GM18511 (cell line): ENCODE data around the gene CDX1.

Experiments used
- ATAC-seq: cut with Tn5 transposase; IDR thresholded peaks from one replicate; pipeline ENCODE4 v1.9.1; 2021; ENCODE audit warnings: mild to moderate bottlenecking, moderate library complexity; ENCODE audit not compliant: unreplicated experiment

Gene CDX1

DNA sequence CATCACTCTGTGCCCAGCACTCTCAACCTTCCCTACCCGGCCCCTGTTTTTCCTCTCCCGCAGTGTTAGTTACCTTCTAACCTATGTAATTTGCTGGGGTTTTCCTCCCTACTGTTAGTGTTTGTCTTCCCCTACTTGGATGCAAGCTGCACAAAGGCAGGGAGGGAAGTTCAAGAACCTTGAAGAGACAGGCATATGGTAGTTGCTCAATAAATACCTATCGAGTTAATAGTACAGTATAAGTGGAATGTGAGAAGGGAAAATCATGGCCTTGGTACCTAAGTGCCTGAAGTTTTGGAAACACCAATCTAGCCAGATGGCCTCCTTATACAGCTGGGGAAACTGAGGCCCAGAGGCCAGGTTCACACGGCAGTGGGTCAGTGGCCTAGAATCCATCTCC, 35.1 kb upstream of the CDX1 start:
- ATAC-seq, result no peak

DNA sequence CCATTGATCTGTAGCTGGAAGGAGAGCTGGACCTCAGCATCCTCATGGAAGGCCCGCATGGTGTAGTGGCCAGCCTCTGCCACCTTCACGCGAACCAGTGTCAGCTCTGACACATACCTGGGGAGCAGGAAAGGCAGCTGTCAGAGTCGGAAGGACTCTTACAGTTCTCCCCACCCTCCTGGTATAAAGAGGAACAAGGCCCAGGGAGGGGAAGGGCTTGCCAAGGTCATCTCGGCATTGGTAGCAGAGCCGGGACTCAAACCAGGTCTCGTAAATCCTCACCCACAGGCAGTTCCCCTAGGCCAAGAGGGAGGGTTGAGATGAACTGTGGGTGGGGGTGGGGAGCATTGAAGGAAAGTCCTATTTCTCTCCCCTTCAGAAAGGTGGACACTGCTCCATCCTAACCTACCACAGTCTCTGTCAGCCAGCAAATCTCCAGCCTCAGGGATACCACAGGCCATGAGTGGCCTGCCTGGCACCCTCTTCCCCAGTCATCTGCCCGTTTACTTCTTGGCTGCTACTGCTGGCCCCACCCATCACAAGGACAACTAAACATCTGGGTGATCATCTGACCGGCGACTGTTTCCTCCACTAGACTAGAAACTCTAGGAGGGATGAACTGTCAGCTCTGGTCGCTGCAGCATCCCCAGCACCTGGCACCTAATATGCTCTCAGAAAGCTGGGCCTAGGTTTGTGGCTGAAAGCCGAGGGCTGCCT, 34.4 kb upstream of the CDX1 start:
- ATAC-seq, result no peak

DNA sequence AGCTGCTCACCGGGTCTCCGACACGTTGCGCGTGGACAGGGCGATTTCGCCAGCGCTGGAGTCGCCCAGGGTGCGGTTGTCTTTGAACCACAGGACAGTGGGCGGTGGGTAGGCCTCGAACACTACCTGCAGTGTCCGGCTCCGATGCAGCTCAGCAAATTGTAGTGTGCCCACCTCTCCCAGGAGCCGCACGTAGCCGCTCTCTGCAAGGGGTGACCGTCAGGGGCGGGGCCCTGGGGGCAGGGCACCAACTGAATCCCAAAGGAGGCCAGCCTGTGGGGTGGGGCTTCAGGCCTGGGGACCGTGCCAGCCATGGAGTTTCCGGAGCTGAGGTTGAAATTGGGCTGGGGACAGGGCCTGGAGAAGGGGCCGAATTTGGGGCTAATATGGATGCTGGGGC, 33.8 kb upstream of the CDX1 start:
- no peak for ATAC-seq

DNA sequence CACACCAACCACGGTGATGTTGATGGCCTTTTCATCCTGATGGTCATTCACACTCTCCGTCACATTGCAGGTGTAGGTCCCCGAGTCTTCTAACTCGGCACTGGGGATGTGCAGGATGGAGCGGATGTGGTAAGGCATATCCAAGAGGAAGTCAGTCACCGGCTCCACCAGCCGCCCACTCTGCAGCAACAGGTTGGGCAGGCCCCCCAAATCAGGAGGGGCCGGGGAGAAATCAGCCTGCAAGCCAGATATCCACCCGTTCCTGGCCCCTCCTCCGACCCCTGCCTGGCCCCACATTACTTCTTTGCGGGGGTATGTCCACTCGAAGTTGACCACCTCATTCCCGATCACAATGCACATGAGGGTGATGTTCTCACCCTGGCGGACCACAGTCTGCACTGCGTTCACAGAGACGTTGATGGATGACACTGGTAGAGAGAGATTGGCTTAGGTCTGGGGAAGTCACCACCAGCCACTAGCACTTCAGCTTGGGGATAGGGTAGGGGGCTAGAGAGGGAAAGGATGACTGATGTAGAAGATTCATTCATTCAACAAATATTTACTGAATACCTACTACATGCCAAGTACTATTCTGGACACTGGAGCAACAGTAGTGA, 32.9 kb upstream of the CDX1 start:
- ATAC-seq, result no peak

DNA sequence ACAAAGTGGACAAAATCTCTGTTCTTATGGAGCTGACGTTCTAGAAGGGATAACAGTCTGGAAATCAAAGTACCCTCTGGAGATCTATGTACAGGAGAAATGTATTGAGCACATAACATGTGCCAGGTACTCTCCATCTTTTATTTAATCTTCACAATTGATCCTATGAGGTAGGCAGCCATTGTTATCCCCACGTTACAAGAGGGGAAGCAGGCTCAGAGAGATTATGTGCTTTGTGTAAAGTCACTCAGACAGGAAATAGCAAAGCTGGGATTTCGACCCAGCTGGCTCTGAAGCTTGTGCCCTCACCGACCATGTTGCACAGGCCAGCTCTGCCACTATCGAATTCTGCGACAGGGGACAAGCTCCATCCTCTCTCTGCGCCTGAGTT, 32.4 kb upstream of the CDX1 start:
- ATAC-seq, result no peak

DNA sequence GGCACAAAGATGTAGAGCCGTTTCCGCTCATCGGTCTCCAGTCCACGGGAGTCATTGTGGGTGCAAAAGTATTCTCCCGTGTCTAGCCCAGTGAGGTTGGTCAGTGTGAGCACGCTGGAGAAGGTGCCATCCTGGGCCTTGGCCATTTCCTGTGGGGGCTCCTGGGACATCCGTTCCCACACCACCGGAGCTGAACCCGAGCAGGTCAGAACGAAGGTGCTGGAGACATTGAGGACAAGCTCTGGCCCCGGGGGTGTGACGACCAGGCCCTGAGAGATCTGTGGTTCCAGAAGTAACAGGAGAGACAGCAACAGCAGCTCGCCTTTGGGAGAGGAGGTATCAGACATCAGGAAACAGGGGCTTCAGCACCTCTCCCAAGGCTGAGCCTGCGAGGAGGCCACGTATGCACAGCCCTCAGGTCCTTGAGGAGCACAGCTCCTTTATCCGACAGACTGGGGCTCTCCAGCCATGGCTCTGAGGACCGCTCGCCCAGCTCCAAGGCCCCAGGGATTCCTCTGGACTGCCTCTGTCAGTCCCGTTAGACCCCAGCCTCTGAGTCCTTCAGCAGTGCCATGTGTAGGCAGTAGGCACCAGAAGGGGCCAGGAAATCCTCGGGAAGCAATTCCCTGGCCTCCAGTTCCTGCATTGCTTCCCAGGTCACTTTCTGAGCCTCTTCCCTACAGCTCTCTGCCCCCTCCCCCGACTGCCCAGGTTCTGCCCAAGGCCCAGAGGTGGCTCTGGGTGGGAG, 30.8 kb upstream of the CDX1 start:
- no peak for ATAC-seq

DNA sequence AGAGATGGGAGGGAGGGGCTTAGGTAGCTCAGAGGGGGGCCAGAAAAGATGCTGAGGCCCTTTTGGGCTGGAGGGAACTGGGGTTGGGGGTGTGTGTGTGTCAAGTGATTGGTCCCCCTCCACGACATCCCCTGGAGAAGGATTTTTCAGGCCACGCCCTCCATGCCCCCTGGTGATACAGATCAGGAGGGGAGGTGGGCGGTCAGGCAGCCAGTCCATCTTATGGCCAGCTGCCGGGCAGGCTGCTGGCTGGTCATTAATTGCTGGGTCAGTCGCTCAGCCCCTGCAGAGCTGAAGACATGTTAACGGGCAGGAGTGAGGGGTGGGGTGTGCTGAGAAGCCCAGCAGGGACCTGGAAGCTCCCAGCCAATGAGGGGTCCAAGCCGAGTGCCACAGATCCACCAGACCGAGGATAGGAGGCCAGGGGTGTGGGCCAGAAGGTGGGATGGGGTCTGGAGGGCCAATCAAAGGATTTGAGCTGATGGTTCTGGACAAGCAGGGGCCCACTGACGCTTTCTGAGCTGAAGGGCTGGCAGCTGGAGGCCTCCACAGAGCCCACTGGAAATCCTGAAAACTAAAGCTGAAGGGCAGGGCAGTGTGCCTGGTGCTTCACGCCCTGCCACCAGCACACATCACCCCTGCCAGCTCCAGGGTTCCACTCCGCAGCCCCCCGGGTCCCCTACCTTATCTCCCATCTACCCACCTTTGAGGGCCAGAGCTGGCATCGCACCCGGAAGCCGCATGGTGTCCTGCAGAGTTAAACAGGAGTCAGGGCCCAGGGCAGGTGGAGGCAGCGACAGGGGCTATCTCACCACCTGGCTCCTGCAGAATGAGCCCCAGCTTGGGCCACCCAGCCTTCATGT, 30.0 kb upstream of the CDX1 start:
- no peak for ATAC-seq

DNA sequence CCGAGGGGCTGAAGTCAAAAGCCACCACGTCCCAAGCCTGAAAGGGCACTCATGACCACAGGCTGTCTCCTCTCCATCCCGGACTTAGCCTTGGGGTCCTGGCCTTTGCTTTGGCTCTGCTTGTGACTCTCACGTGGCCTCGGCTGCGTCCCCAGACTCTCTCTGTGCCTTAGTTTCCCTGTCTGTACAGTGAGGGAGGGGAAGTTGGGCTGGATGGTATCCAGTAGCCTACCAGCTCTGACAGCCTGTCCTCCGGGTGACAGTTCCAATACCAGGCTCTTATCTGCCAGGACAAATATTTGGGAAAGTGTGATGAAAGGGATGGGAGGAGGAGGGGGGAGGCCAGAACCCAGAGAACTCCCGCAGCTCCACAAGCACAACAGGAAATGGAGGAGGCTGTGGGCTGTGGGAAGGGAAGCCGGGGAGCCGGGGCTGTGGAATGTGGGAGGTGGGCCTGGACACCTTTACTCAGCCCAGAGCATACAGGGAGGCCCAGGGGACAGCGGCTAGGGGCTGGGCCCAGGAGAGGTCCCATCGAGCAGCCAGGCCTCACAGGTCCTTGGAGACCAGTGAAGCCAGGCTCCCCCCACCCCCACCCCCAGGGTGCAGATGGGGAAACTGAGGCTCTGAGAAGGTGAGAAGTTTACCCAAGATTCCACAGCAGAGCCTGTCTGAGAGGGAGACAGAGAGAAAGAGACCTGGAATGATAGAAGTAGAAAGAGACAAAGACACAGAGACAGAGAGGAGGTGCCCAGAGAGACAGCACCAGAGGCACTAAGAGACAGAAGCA, 29.2 kb upstream of the CDX1 start:
- ATAC-seq, result no peak

DNA sequence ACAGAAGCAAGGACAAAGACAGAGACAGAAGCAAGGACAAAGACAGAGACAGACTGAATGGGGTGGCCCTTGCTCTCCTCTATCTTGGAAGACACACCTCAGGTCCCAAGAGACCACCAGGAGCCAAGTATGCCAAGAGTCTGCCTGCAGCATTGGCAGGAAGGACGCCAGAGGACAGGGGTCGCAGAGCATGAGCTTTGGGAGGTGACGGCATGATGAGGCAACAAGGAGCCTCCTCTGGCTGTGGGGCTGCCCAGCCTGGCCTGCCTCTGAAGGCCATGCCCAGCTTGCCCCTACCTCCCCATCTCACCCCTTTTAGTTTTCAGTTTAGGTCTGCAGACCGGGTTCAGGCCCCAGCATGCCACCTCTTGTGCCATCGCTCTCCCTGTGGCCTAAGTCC, 28.6 kb upstream of the CDX1 start:
- ATAC-seq, result no peak

DNA sequence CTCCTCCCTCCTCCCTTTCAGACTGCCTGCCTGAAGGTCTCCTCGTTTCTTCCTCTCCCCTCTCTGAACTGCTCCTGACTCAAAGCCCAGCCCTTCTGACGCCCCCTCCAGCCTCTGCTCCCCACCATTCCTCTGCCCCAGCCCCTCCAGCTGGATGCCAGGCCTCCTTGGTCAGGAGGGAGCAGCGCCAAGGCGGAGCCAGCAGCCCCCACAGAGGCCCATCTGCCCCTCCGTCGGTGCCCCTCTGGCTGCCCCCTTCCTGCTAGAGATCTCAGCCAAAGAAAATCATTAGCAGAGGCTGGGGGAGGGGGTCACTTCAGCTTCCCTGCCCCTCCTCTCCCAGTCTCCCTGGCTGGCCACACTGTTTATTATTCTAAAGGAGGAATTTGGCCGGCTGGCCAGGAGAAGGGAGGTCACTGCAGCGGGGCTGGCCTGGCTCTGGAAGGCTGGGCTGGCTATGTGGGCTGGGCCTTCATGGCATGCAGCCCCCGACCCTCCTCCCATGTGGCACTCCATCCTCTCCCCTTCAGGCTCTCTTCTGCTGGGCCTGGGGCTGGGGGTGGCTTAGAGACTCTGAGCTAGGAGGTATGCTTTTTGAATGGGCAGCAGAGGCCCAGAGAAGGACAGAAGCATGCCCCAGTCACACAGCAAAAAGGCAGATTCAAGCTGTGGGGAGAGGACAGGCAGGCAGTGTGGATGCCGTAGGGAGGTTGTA, 27.9 kb upstream of the CDX1 start:
- no peak for ATAC-seq

DNA sequence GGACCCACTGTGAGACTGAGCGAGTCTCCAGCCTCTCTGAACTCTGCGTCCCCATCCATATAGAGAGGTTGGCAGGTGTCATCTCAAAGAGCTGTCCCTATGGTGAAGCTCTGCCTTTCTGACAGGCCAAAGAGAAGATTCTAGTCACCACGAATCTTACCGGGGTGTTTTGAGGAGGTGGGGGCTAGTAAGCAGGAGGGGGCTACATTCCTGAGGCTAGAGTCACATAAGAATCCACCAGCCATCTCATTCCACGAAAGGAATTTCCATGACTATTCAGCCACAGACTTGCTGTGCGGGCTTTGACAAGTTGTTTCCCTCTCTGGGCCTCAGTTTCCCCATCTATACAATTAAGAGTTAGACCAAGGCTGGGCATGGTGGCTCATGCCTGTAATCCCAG, 27.2 kb upstream of the CDX1 start:
- ATAC-seq, result no peak

DNA sequence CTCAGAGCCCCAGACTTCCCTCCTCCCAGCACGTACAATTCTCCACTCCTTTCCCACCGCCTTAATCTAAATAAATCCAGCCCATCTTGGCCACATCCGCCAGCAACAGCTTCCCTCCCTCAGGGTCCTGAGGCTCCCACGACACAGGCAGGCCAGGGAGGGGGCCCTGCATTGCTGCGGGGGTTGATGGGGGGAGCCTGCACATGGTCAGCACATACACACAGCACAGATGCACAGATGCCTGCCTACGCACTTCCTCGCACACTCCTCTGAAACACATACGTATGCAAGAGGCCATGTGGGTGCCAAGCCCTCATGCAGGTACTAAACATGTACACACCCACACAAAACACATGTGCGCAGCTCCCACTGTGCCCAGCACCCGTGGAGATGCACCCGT, 25.7 kb upstream of the CDX1 start:
- no peak for ATAC-seq

DNA sequence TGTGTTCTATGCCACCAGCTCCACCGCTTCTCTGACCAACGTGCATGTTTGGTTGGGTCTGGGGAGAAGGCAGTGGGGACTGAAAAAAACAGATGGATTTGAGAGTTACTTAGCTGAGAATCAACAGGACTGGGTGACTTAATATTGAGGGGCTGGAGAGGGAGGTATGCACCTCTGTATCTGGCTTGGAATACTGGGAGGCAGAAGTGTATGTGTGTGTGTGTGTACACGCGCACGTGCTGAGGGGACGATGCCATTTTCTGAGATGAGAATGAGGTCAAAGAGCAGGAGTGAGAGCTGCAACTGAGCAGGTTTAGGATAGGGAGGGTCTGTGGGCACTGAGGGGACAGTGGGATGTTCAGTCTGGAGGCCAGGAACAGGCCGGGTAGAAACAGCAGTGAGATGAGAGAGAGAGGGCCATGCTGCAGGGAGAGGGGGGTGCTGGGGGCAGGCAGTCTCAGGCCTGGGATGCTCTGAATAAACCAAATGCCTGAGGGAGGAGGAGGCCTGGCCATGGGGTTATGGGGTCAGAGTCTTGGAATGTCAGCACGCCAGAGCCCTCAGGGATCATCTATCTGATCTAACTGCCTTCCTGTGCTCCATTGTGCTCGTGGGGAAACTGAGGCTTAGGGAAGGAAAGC, 24.9 kb upstream of the CDX1 start:
- no peak for ATAC-seq

DNA sequence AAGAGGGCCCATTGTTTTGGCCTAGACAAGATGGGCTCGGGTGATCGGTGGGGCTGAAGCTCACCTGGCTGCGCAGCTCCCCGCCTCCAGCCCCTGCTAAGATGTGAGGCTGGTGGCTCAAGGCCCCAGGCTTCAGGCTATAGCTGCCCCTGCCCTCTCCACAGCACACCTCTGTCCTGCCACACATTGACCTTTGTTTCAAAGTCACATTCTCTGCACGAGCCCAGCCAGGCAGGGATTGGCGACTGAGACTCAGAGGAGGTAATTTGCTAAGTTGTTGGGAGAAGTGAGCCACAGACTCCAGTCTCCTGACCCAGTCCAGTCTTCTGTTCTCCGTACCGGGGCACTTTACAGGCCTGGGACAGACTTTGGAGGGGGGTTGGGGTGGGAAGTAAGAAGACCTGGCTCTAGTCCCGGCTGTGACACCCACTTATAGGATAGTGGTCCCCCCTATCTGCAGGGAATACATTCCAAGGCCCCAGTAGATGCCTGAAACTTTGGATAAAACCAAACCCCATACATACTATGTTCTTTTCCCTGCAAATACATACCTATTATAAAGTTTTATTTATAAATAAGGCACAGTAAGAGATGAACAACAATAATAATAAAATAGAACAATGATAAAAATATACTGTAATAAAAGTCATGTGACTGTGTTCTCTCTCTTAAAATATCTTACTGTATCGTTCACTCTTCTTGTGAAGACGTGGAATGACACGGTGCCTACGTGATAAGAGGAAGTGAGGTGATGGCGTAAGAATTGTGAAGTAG, 24.2 kb upstream of the CDX1 start:
- no peak for ATAC-seq

DNA sequence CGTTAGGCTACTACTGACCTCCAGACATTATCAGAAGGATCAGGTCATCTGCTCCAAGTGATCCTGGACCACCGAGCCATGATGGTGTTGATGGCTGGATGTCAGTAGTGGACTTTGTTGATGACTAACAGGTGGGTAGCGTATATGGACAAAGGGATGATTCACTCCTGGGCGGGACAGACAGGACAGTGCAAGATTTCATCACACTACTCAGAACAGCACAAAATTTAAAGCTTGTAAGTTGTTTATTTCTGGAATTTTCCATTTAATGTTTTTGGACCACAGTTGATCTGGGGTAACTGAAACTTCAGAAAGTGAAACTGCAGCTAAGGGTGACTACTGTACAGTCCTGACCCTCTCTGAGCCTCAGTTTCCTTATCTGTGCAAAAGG, 23.6 kb upstream of the CDX1 start:
- ATAC-seq, result no peak

DNA sequence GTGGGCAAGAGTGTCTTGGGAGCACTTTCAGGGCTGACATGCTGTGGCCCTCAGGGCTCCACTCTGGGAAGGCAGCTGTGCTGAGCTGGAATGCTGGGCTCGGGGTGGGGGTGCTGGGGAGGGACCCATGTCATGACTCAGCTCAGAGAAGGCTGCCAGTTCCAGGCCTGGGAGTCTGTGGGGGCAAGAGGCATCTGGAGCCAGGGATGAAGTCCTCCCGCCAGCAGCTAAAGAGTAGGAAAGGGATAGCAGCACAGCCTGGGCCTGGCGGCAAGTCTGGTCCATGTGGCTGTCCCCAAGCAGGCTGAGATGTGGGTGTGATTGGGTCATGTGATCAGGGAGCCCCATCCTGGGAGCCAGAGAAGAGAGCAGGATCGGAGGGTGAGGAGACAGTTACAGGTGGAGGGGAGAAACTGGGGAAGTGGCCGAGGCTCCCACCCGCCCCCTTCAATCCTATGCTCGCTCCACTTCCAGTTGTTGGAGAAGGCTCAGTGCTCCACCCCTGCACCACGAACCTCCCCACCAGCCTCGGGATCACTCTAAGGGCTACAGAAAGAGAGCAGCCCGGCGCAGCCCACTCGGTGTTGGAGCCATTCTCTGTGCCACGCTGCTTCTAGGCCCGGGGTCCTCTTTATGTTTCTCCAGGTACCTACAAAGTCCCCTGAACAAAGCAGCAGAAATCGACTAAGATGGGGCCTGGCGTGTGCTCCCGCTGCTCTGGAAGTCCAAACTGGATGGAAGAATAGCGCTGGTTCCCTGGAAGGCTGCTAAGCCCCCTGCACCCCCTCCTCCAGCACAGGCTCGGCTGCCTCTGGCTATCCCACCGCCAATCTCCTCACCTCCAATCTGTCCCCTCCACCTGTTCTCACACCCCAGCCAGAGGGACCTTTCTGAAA, 23.0 kb upstream of the CDX1 start:
- ATAC-seq, result no peak

DNA sequence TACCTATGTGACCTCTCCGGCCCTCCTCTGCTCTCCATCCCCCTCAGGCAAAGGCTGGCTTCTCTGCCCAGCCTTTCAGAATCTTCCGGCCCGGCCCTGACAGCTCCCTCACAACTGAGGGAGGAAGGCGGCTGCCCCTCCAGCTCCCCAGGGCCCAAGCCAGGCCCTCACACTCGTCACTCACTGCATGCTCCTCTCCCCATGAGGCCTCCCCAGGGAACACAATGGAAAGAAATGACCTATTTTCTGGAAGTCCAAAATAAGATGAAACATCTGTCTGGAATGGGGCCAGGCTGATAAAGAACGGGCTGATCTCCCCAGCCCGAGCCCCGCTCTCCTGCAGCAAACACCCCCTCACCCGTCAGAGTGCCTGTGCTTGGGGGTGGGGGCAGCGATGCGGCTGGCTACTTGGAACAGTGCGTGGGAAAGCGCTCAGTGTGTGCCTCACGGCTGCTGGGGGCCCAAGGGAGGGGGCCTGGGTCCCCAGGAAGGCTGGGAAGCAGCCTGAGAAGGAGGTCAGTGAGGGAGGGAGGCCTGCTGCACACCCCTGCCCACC, 22.3 kb upstream of the CDX1 start:
- ATAC-seq, result no peak
